ENCODE results near the gene CFAP119. TPM values are rescaled to one million over a fixed set of nuclear protein-coding genes. Genes with fewer than 3 reads are reported as not detected.
"Not testable (repeated sequence)": the region's sequence is repeated elsewhere in the genome, so short reads cannot be mapped to it uniquely, and the experiment has no call there.

Gene CFAP119
- polyA plus RNA-seq (ENCODE audit: insufficient read length in 3 of 3), result 1 to 10 TPM; 7.8 to 8.2 (median 7.9) TPM

GRCh38 chr16:30761928-30762902, at the start of gene CFAP119, which contains the start of gene RNF40:
CFAP119 (minus strand) TSS chr16:30762062; CDS start chr16:30761748, 314 bp downstream.
RNF40 (plus strand) TSS chr16:30762322; CDS start chr16:30762546, 224 bp downstream.
- DNase-seq (ENCODE audit: low read depth in 3 of 3, low spot score in 2 of 3), result peak; percentile 94 to 99 (median 97)

- DNase-seq (ENCODE audit: low read depth in 3 of 3, low spot score in 2 of 3), result not testable (repeated sequence)
These were observed 47.8 kb upstream of the CFAP119 start for GRCh38 chr16:30809675-30810074.

GRCh38 chr16:30808890-30809426, 47.1 kb upstream of the CFAP119 start:
- not testable (repeated sequence) for DNase-seq (ENCODE audit: low read depth in 3 of 3, low spot score in 2 of 3)

- no peak for DNase-seq (ENCODE audit: low read depth in 3 of 3, low spot score in 2 of 3)
These were observed 46.3 kb upstream of the CFAP119 start for GRCh38 chr16:30808146-30808545.

GRCh38 chr16:30805370-30806169, 43.7 kb upstream of the CFAP119 start:
- peak in 2 of 3 donors; percentile 72 to 82 for DNase-seq (ENCODE audit: low read depth in 3 of 3, low spot score in 2 of 3)

GRCh38 chr16:30805056-30805369, 43.2 kb upstream of the CFAP119 start:
- DNase-seq (ENCODE audit: low read depth in 3 of 3, low spot score in 2 of 3), result no peak

- no peak for DNase-seq (ENCODE audit: low read depth in 3 of 3, low spot score in 2 of 3)
These were observed 41.1 kb upstream of the CFAP119 start for GRCh38 chr16:30802936-30803335.

GRCh38 chr16:30797670-30798309, 35.9 kb upstream of the CFAP119 start:
- no peak for DNase-seq (ENCODE audit: low read depth in 3 of 3, low spot score in 2 of 3)

- no peak for DNase-seq (ENCODE audit: low read depth in 3 of 3, low spot score in 2 of 3)
These were observed 32.8 kb upstream of the CFAP119 start for GRCh38 chr16:30794634-30795033.

GRCh38 chr16:30793508-30794069, 31.7 kb upstream of the CFAP119 start:
- DNase-seq (ENCODE audit: low read depth in 3 of 3, low spot score in 2 of 3), result no peak

- no peak for DNase-seq (ENCODE audit: low read depth in 3 of 3, low spot score in 2 of 3)
These were observed 25.9 kb upstream of the CFAP119 start for GRCh38 chr16:30787613-30788378.

- no peak for DNase-seq (ENCODE audit: low read depth in 3 of 3, low spot score in 2 of 3)
These were observed 25.2 kb upstream of the CFAP119 start, which contains the start of gene ZNF629 for GRCh38 chr16:30786936-30787612. ZNF629 (minus strand) TSS chr16:30787205; CDS start chr16:30784482, 2,723 bp downstream.

- DNase-seq (ENCODE audit: low read depth in 3 of 3, low spot score in 2 of 3), result no peak
These were observed 24.5 kb upstream of the CFAP119 start for GRCh38 chr16:30786115-30786935.

- DNase-seq (ENCODE audit: low read depth in 3 of 3, low spot score in 2 of 3), result no peak
These were observed 23.6 kb upstream of the CFAP119 start for GRCh38 chr16:30785126-30786106.

GRCh38 chr16:30784215-30784614, 22.4 kb upstream of the CFAP119 start:
- no peak for DNase-seq (ENCODE audit: low read depth in 3 of 3, low spot score in 2 of 3)

- no peak for DNase-seq (ENCODE audit: low read depth in 3 of 3, low spot score in 2 of 3)
These were observed 21.6 kb upstream of the CFAP119 start for GRCh38 chr16:30783280-30784109.

All from right renal cortex interstitium (tissue), 3 donors.